NB4 (cell line): ENCODE measurements around the gene LCN2.

Source experiments
- DNase-seq: peaks from one replicate; pipeline ENCODE4 v3.0.0; 2010; ENCODE audit warnings: low read depth
- H3K4me3 ChIP-seq: one replicate; pipeline ENCODE4 v1.5.1; 2011; ENCODE audit warnings: mild to moderate bottlenecking, low read depth, low read length, moderate library complexity
- CTCF ChIP-seq: IDR thresholded peaks from one replicate; pipeline ENCODE4 v1.5.1; 2012; ENCODE audit warnings: low read depth, low read length
- MAX ChIP-seq: IDR thresholded peaks from 2 replicates; pipeline ENCODE4 v1.6.1; 2011; ENCODE audit warnings: low read depth, low read length
- MYC ChIP-seq: IDR thresholded peaks from 2 replicates; pipeline ENCODE4 v1.6.1; 2011; ENCODE audit warnings: low read depth, low read length
- POLR2A ChIP-seq: IDR thresholded peaks from 2 replicates; pipeline ENCODE4 v1.6.1; 2011; ENCODE audit warnings: mild to moderate bottlenecking; ENCODE audit not compliant: insufficient read length; ENCODE audit errors: extremely low read depth

Gene LCN2

GRCh38 chr9:128114326-128115186, 34.7 kb upstream of the LCN2 start:
- no peak for DNase-seq
- H3K4me3 ChIP-seq, result no peak overlapping the region
- no peak for TF ChIP-seq MAX
- TF ChIP-seq CTCF, result no peak
- TF ChIP-seq POLR2A, result no peak
- no peak for TF ChIP-seq MYC

- TF ChIP-seq CTCF, result no peak
- no peak for TF ChIP-seq MAX
- no peak for TF ChIP-seq POLR2A
- TF ChIP-seq MYC, result no peak
- H3K4me3 ChIP-seq, result no peak overlapping the region
- no peak for DNase-seq
These were observed 33.8 kb upstream of the LCN2 start for GRCh38 chr9:128115187-128116103.

GRCh38 chr9:128116104-128117083, 32.9 kb upstream of the LCN2 start:
- no peak overlapping the region for H3K4me3 ChIP-seq
- TF ChIP-seq MYC, result no peak
- TF ChIP-seq MAX, result no peak
- no peak for TF ChIP-seq CTCF
- no peak for TF ChIP-seq POLR2A
- no peak for DNase-seq

GRCh38 chr9:128117613-128118471, 31.4 kb upstream of the LCN2 start:
- DNase-seq, result peak; percentile 88
- H3K4me3 ChIP-seq, result no peak overlapping the region
- TF ChIP-seq POLR2A (no peak), CTCF (peak; percentile 99), MAX (peak; percentile 76), MYC (peak; percentile 73)

- DNase-seq, result no peak
- TF ChIP-seq POLR2A (no peak), MYC (no peak), MAX (no peak), CTCF (no peak)
- H3K4me3 ChIP-seq, result no peak overlapping the region
These were observed 30.8 kb upstream of the LCN2 start for GRCh38 chr9:128118472-128118857.
